Endothelial cell of umbilical vein (primary cell): ENCODE results near the gene MVK. TPM values are rescaled to one million over a fixed set of nuclear protein-coding genes. Genes with fewer than 3 reads are reported as not detected.

Experiments
- BruUV-seq: library from RNA; stranded (reverse); fragments of 400-500 nt; replicated peaks from 2 replicates; lab custom pipeline; 2021; lab: Mats Ljungman, UMichigan
- CTCF ChIA-PET: fragments of 300-600, 350-600 bp; sonication (Branson Sonifier 250); formaldehyde crosslinking; loops from one replicate; lab custom pipeline; 2021; ENCODE audit warnings: antibody characterized with exemption, inconsistent platforms; lab: Charles Lee
- POLR2A ChIA-PET: fragments of 300-600, 350-600 bp; sonication (Branson Sonifier 250); formaldehyde crosslinking; loops from one replicate; lab custom pipeline; 2021; ENCODE audit warnings: antibody characterized with exemption, inconsistent platforms; lab: Charles Lee
- DNase-seq: peaks from one replicate; pipeline ENCODE4 v3.0.0-alpha.2; 2011; ENCODE audit warnings: low read depth, low spot score
- FAIRE-seq: peaks from 2 replicates; lab custom pipeline; 2011; peaks lifted over from hg19 to GRCh38; lab: Jason Lieb, UNC
- H2AFZ ChIP-seq: 2 replicates; pipeline ENCODE4 v1.6.0; 2012; ENCODE audit warnings: low read depth, low read length, control low read depth, inconsistent platforms
- H3K27ac ChIP-seq: 2 replicates; pipeline ENCODE4 v1.5.1; 2011; ENCODE audit warnings: low read depth, mild to moderate bottlenecking, control low read depth, low read length, moderate library complexity; ENCODE audit not compliant: insufficient read depth
- H3K27me3 ChIP-seq, 2 experiments: 2 replicates each; pipeline versions ENCODE4 v1.6.0 to v1.6.1; 2011; ENCODE audit warnings: low read length in 2 of 2, mixed read lengths in 1 of 2; ENCODE audit not compliant: control insufficient read depth in 2 of 2, insufficient read depth in 2 of 2
- H3K36me3 ChIP-seq, 2 experiments: 2 replicates in 1 of 2; 3 replicates in 1 of 2; pipeline ENCODE4 v1.5.1; 2011; ENCODE audit warnings: low read length in 2 of 2, mild to moderate bottlenecking in 1 of 2, moderate library complexity in 1 of 2; ENCODE audit not compliant: control insufficient read depth in 2 of 2, insufficient read depth in 2 of 2; ENCODE audit errors: extremely low read depth in 1 of 2
- H3K4me1 ChIP-seq: 3 replicates; pipeline ENCODE4 v1.5.1; 2011; ENCODE audit warnings: mild to moderate bottlenecking, low read length; ENCODE audit not compliant: control insufficient read depth, insufficient read depth; ENCODE audit errors: extremely low read depth
- H3K4me2 ChIP-seq: 2 replicates; pipeline ENCODE4 v1.6.1; 2011; ENCODE audit warnings: low read length, control low read depth, mixed read lengths; ENCODE audit not compliant: insufficient read depth
- H3K4me3 ChIP-seq, 3 experiments: fragments of 200-600 bp in 1 of 3; sonication (generic), shearing (Covaris generic) in 1 of 3; replicated peaks in 1 of 3; 2 replicates each; pipeline ENCODE4 v1.5.1; 2011 to 2016; ENCODE audit warnings: control low read depth in 3 of 3, low read length in 3 of 3, mild to moderate bottlenecking in 2 of 3, inconsistent platforms in 1 of 3, low read depth in 1 of 3, moderate library complexity in 1 of 3; ENCODE audit not compliant: insufficient read depth in 1 of 3
- H3K79me2 ChIP-seq: 2 replicates; pipeline ENCODE4 v1.6.0; 2012; ENCODE audit warnings: low read length, inconsistent platforms; ENCODE audit not compliant: control insufficient read depth, insufficient read depth
- H3K9ac ChIP-seq: replicated peaks from 2 replicates; pipeline ENCODE3; 2011; ENCODE audit warnings: low read length, control low read depth; ENCODE audit not compliant: insufficient read depth; ENCODE audit errors: extremely low read depth
- H3K9me1 ChIP-seq: replicated peaks from 3 replicates; pipeline ENCODE4 v1.6.0; 2011; ENCODE audit warnings: mild to moderate bottlenecking, low read length; ENCODE audit not compliant: control insufficient read depth, insufficient read depth; ENCODE audit errors: extremely low read depth
- H3K9me3 ChIP-seq: replicated peaks from 2 replicates; pipeline ENCODE4 v1.5.1; 2012; ENCODE audit warnings: low read length, inconsistent platforms; ENCODE audit not compliant: control insufficient read depth, insufficient read depth
- H4K20me1 ChIP-seq: replicated peaks from 2 replicates; pipeline ENCODE3; 2011; ENCODE audit warnings: mild to moderate bottlenecking, low read length; ENCODE audit not compliant: control insufficient read depth, insufficient read depth; ENCODE audit errors: extremely low read depth
- CTCF ChIP-seq, 2 donors: IDR thresholded peaks; 1 replicate in 1 of 2; 2 replicates in 1 of 2; pipeline ENCODE4 v1.5.1; 2011; ENCODE audit warnings: low read length in 2 of 2, mild to moderate bottlenecking in 2 of 2, moderate library complexity in 2 of 2, control low read depth in 1 of 2, inconsistent platforms in 1 of 2, low read depth in 1 of 2; ENCODE audit not compliant: insufficient read depth in 1 of 2; ENCODE audit errors: extremely low read depth in 1 of 2
- EZH2 ChIP-seq: IDR thresholded peaks from 2 replicates; pipeline ENCODE4 v1.6.1; 2012; ENCODE audit warnings: borderline replicate concordance, low read depth, mild to moderate bottlenecking, moderate library complexity, low read length, inconsistent platforms; ENCODE audit not compliant: severe bottlenecking
- FOS ChIP-seq: IDR thresholded peaks from 2 replicates; pipeline ENCODE4 v1.6.1; 2011; ENCODE audit warnings: mild to moderate bottlenecking, low read length, moderate library complexity, borderline replicate concordance; ENCODE audit not compliant: insufficient read depth
- GATA2 ChIP-seq: IDR thresholded peaks from 2 replicates; pipeline ENCODE4 v1.7.0; 2011; ENCODE audit warnings: low read depth, mild to moderate bottlenecking, moderate library complexity, mixed read lengths, low read length; ENCODE audit not compliant: insufficient read length, insufficient read depth
- JUN ChIP-seq: IDR thresholded peaks from 2 replicates; pipeline ENCODE4 v1.6.1; 2011; ENCODE audit warnings: borderline replicate concordance, low read depth; ENCODE audit not compliant: insufficient read length, insufficient read depth
- MAX ChIP-seq: IDR thresholded peaks from 2 replicates; pipeline ENCODE4 v1.6.1; 2011; ENCODE audit not compliant: insufficient read depth, insufficient read length
- MYC ChIP-seq: IDR thresholded peaks from one replicate; pipeline ENCODE4 v1.6.1; 2011; ENCODE audit warnings: mild to moderate bottlenecking, low read depth, low read length
- POLR2A ChIP-seq: IDR thresholded peaks from 2 replicates; pipeline ENCODE4 v1.6.1; 2012; ENCODE audit warnings: low read depth, mild to moderate bottlenecking, control low read depth, low read length
- POLR2AphosphoS5 ChIP-seq: IDR thresholded peaks from 2 replicates; pipeline ENCODE4 v1.6.1; 2012; ENCODE audit warnings: low read depth, mild to moderate bottlenecking, control low read depth, low read length, moderate library complexity; ENCODE audit not compliant: insufficient read depth
- dilution Hi-C: fragments of 300-500 bp; cut with MboI; formaldehyde crosslinking; loops from one replicate; pipeline ENCODE4 v1.15.0; 2019; ENCODE audit warnings: low sequenced_read_pairs; ENCODE audit not compliant: extremely low pct_ligation_motif_present
- intact Hi-C: fragments of 100-400 bp; cut with micrococcal nuclease; formaldehyde crosslinking; loops from one replicate; pipeline ENCODE4 v1.10.0; 2022
- polyA plus RNA-seq, 4 experiments: library from polyadenylated mRNA; depleted of rRNA in 3 of 4; stranded (reverse) in 3 of 4; unstranded in 1 of 4; fragments of >200 nt; gene quantifications; 2 replicates each; pipeline versions ENCODE4 v1.2.1 to v1.2.3, GENCODE V29; 2011 to 2012; ENCODE audit warnings: missing spikeins in 1 of 4
- total RNA-seq: library from RNA; stranded (reverse); gene quantifications from 2 replicates; pipeline ENCODE4 v1.2.3, GENCODE V29; 2021

The MVK gene
- total and polyA plus RNA-seq, 2 donors (not counting 3 experiments of a cell fraction or from before 2014, with no cell fraction given): 32.6 to 42.6 TPM

- no peak overlapping the region for H2AFZ ChIP-seq
- no TSS peak for BruUV-seq
- H3K36me3 ChIP-seq: no peaks in the 10 kb centered on the region
- no peaks in the 10 kb centered on the region for H4K20me1 ChIP-seq
- no peak overlapping the region for H3K4me2 ChIP-seq
- no peaks in the 10 kb centered on the region for H3K4me1 ChIP-seq
- H3K79me2 ChIP-seq: no peaks in the 10 kb centered on the region
- H3K9me3 ChIP-seq: no peaks in the 10 kb centered on the region
- H3K9ac ChIP-seq: no peak overlapping the region
- CTCF ChIA-PET: interaction anchor here (2.5 kb wide), 1 partner anchor 22 kb away, joined by 10 read pairs; no protein-coding TSS in a partner anchor
- intact Hi-C loops (no loop called here), dilution Hi-C loops (no loop called here)
- H3K27me3 ChIP-seq: peaks cover 0 to 7% of the 10 kb centered on the region in 2 experiments
- H3K4me3 ChIP-seq: no peak overlapping the region
- no peak for FAIRE-seq
- TF ChIP-seq GATA2 (no peak), JUN (no peak), MAX (no peak), EZH2 (no peak), POLR2A (no peak), POLR2AphosphoS5 (no peak), FOS (no peak), CTCF (IDR thresholded peaks at IDR 0.05; ENCODE audit: extremely low read depth in 1 of 2, insufficient read depth in 1 of 2, low read depth in 1 of 2, low read length in 2 of 2) (no peak), MYC (no peak)
- POLR2A ChIA-PET: no interaction called here
- H3K9me1 ChIP-seq: no peaks in the 10 kb centered on the region
- no peak for DNase-seq
- H3K27ac ChIP-seq: no peak overlapping the region
These were observed 45.5 kb downstream of the MVK start for GRCh38 chr12:109619002-109619604.
